Right renal pelvis (tissue), 4 donors: Measurements from ENCODE around the gene TCP11L1. TPM values are rescaled to one million over a fixed set of nuclear protein-coding genes. Genes with fewer than 3 reads are reported as not detected.
"Not testable (repeated sequence)": the region's sequence is repeated elsewhere in the genome, so short reads cannot be mapped to it uniquely, and the experiment has no call there.

Experiments
- DNase-seq, 4 donors: peaks; one replicate each; pipeline ENCODE4 v3.0.0-alpha.2; 2013; ENCODE audit warnings: low read depth in 4 of 4, low spot score in 3 of 4, missing footprints in 1 of 4
- polyA plus RNA-seq, 4 donors: library from polyadenylated mRNA; unstranded; fragments of 120-200 nt; gene quantifications; one replicate each; pipeline ENCODE4 v1.2.1, GENCODE V29; 2013; ENCODE audit not compliant: insufficient read length in 4 of 4

TCP11L1 gene
- polyA plus RNA-seq, 4 donors = 9.9 to 11.6 (median 10.6) TPM

DNA sequence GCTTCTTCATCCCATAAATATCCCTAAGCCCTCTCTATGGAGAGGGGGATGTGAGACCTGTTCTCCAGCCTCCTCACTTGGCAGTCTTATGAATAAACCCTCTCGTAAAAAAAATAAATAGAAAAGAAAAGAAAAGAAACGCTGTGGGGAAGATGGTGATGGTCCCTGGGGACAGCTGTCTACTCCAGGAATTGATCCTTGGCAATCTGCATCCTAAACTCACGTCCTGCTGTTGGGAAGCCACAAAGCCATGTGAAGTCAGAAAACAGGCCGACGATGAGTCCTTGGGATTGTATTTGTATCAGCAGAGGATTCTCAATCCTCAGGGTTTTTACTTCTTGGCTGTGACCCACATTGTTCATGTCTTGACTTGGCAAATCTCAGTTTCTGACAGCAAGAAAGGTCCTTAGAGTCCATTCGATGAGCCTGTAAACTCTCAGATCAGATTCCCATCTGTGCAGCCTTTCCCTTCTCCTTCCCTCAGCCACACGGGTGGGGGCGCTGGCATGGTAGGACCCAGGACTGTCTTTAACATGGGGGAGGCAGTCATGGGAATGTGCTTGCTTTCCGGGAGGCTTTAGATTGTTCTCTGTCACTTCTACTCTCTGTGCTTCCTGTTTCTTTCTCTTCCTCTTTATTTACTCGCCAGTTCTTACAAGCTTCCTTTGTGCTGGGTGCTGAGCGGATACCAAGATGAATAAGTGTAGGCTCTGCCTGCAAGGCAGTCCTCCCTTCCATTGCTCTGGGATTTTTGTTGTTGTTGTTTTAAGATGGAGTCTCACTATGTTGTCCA, 24.9 kb downstream of the TCP11L1 start:
- DNase-seq = no peak

DNA sequence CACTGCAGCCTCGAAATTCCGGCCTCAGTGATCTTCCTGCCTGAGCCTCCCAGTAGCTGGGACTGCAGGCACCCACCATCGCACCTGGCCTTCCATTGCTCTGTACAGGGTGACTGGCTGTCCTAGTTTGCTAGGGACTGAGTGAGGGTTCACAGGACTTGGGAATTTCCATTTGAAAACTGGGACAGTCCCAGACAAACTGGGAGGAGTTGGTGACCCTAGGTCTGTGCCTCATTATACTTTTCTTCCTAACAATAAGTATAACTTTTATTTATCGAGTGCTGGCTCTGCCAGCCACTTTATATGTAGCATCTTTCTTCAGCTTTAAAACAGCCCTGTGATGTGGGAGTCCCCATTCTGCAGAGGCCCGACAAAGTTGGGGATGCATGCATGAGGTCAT, 25.5 kb downstream of the TCP11L1 start:
- DNase-seq = no peak

DNA sequence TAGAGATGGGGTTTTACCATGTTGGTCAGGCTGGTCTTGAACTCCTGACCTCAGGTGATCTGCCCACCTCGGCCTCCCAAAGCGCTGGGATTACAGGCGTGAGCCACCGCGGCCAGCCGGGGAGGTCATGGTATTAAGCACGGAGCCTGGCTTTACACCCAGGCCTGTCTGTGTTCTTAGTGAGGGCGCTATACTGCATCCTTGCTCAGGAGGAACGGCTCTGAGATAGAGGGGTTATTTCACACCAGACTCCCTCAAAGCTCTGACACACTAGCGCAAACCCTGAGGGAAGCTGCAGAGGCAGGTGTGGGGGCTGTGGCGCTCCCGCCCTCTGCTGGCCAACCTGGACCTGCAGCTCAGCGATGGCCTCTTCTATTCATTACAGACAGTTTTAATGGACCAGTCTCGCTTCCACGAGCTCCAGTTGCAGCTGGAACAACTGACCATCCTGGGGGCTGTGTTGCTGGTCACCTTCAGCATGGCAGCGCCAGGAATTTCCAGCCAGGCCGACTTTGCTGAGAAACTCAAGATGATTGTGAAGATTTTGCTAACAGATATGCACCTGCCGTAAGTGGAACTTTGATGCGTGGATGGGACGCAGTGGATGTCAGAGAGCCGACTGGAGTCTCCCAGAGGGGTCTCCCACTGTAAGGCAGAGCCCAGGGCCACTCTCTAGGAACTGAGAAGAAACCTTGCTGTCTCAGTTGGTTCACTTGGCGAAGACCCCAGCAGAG, 26.2 kb downstream of the TCP11L1 start:
- peak; percentile 27 to 49 (median 42) for DNase-seq

DNA sequence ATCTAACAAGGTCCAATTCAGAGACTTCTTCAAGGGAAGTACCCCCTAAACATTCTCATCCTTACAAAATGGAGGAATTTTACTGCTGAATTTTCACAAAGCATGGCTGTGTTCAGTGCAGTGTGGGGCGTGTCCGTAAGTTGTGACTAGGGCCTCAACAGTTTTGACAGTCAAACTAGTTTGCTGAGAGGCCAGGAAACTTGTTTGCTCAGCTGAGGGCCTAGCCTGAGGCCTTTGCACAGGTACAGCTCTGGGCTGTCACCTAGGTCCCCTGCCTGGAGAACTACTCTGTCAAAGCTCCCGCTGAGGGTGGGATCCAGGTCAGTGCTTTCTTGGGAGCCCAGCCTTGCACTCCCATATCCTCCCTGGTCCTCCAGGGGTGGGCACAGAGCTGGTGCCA, 27.9 kb downstream of the TCP11L1 start:
- DNase-seq = no peak

DNA sequence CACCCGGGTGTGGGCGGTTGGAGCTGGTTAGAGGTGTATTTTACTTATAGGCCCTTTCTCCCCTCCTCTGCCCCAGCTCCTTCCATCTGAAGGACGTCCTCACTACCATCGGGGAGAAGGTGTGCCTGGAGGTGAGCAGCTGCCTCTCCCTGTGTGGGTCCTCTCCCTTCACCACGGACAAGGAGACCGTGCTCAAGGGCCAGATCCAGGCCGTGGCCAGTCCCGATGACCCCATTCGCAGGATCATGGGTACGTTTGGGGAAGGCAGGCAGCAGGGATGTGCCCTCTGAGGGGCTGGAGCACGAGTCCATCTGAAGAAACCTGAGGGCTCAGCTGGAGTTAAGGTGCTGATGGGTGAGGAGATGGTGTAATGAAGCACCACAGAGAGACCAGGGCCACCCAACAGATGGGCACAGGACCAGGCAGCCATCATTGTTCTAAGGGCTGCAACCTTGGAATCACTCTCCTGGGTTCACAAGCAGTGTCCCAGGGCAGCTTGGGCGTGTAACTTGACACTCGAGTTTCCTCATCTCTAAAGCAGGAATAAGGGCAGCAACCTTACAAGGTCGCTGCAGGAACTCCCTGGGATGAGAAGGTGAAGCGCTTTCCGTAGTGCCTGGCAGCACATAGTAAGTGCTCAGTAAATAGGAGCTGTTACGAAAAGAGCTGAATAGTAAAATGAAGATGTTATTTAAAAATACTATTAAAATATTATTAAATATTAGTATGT, 29.4 kb downstream of the TCP11L1 start:
- DNase-seq = no peak

DNA sequence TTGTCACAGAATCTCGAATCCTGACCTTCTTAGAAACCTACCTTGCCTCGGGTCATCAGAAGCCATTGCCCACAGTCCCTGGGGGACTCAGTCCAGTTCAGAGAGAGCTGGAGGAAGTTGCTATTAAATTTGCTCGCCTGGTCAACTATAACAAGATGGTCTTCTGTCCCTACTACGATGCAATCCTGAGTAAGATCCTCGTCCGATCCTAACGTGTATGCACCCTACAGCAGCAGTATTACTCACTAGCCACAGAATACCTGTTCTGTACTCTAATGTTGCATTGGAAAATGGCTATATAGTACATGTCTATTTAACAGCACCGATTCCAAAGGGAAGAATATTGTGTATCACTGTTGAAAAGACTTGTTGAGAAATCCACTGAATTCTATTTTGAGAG, 33.1 kb downstream of the TCP11L1 start:
- DNase-seq = no peak

DNA sequence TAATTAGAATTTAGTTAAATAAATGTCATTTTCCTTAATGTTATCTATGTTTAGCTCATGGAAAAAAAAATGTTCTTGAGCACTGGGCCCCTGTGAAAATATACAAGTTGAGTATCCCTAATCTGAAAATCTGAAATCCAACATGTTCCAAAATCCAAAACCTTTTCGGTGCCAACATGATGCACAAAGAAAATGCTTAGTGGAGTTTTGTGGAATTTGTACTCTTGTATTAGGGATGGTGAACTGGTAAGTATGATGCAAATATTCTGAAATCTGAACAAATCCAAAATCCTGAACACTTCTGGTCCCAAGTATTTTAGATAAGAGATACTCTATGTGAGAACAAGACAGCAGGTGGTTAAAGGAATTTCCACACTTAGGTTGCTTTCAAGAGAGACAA, 44.5 kb downstream of the TCP11L1 start:
- DNase-seq = no peak

DNA sequence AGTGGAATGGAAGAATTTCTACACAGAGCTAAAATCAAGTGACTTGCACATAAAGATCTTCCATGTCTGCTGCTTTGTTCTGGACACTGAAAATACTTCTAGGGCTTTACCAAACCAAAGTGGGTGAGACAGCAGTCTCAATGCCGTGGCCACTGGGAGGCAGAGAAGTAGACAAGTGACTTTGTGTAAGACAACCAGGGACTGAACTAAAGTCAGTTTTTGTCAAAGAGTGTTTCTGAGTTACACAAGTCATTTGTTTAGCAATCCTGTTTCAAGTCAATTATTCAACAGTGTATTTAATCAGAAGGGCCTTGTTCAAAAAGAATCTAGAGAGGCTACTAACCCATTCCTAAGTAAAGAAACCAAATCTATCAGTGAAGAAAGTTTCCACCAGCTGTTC, 46.6 kb downstream of the TCP11L1 start:
- DNase-seq = no peak

DNA sequence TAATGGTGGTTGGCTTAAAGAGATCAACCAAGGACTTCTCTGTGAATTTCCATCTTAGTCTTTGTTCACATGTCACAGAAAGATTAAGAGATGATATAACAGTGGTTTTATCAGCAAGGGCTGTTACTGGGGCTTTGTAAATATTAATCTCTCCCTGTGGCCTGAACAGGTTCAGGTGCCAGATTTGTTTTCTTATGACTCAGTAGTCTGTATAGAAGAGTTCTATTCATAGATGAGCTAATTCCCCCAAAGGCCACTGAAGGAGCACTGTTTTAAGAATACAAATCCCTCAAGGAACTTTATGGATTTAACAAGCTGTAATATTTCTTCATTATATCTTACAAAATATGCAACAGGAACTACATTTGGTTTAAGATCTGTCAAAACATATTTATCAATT, 50.4 kb downstream of the TCP11L1 start:
- DNase-seq = no peak

DNA sequence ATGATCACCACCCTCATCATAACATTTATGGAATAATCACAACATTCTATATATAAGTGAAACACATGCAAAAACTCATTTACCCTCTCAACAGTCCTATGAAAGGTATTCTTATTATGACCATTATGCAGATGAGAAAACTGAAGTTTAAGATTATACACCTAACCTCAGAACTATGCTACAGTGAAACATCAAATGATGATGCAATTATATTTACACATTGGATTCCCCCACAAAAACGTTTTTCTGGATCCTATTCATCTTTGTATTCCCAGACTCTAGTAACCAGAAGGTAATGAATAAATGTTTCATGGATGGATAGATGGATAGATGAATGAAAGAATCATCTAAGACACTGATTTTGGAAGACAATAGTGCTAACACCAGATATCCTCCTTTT, 54.8 kb downstream of the TCP11L1 start:
- no peak for DNase-seq

DNA sequence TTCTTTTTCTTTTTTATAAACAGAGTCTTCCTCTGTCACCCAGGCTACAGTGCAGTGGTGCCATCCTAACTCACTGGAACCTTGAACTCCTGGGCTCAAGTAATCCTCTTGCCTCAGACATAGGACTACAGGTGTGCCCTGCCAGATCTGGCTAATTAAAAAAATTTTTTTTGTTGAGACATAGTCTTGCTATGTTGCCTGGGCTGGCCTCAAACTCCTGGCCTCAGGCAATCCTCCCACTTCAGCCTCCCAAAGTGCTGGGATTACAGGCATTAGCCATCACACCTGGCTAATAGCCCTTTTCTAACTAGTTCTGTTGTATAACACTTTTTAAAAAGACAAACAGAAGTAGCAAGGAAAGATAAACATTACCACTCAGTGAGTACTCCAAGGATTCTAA, 64.5 kb downstream of the TCP11L1 start:
- no peak for DNase-seq

DNA sequence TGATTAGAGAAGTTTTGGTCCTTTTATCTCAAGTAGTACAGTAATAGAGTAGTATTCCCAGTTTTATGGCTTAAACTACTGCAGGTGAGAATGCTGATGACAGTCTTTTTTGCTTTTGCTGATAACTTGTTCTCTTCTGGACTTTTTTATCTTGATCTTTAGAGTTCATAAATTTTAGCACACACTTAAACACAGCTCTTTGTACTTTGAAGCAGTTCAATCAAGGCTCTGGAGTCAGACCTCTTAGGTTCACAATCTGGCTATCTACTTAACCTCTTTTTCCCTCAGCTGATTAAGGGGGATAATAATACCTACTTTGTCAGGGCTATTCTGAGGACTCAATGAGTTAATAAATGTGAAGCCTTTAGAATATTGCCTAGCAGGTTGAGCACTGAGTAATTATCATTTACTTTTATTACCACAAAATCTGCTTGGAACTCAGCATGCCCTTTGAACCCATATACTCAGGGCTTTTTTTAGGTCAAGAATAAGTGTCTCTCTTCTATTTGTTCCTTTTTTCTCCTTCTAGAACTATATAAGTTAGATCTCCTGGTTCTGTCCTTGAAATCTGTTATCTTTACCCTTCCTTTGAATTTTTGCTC, 70.0 kb downstream of the TCP11L1 start:
- DNase-seq = no peak

DNA sequence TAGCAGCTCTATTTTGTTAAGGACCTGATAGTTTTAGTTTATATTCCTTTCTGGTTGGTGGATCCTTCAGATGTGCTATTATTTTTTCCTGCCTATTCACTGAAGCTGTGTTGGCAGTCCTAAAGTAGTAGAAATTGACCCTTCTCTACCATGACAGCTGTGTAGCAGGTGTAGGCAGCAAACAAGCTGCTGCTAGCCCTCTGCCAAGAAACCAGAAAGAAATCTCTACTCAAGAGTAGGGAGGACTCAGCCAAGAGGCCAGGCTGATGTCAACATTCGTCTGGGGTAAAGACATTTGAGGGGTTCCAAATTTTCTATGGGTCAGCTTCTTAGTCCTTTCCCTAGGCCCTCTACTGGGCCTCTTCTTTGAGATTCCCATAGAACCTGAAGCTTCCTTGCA, 70.7 kb downstream of the TCP11L1 start:
- no peak for DNase-seq

DNA sequence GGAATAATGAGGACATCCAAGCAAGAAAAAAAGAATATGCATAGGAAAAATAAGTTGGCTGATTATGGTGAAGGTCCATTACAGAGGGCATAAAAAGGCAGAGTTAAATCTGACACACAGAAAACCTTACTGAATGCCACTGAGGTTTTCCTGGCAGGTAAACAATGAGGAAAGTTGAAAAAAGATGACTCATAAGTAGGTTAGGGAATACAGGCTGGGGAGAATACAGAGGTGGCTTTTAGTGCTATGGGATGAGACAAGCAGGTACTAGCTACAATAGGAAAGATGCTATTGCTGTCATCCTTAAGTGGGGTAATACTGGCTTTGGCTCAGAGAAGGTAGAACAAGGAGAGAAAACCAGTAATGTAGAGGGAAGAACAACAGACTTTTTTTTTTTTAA, 77.2 kb downstream of the TCP11L1 start:
- DNase-seq = no peak

DNA sequence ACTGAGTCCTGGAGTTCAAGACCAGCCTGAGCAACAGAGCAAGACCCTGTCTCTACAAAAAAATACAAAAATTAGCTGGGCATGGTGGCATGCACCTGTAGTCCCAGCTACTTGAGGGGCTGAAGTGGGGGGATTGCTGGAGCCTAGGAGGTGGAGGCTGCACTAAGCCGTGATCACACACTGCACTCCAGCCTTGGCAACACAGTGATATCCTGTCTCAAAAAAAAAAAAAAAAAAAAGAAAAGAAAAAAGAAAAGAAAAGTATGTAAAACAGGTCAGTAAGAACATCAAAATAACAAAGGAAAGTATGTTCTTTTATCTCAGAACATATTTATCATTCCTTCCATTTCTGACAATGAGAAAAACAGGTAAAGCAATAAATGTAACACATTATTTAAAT, 83.3 kb downstream of the TCP11L1 start:
- not testable (repeated sequence) for DNase-seq

Other genes starting within 250 kb of the TCP11L1 start
- gene CCDC73, start 244.9 kb upstream of the TCP11L1 start, polyA plus RNA-seq = under 1 TPM; 0.24 to 0.69 (median 0.31) TPM
- gene PRRG4, start 209.6 kb upstream of the TCP11L1 start, polyA plus RNA-seq = 1 to 10 TPM; 6.1 to 8.0 (median 7.4) TPM
- 10 to 100 TPM; 35.7 to 48.8 (median 42.2) TPM for gene QSER1, start 146.8 kb upstream of the TCP11L1 start, polyA plus RNA-seq
- gene DEPDC7, start 23.7 kb upstream of the TCP11L1 start, polyA plus RNA-seq = 1 to 10 TPM; 5.4 to 8.4 (median 6.5) TPM
- gene CSTF3, start 121.9 kb downstream of the TCP11L1 start, polyA plus RNA-seq = 10 to 100 TPM; 58.4 to 68.0 (median 59.0) TPM
- 10 to 100 TPM; 42.4 to 58.2 (median 54.1) TPM for gene HIPK3, start 217.8 kb downstream of the TCP11L1 start, polyA plus RNA-seq